Erythroblast (primary cell): ENCODE measurements around the gene KIF6.
"Not testable (repeated sequence)": the region's sequence is repeated elsewhere in the genome, so short reads cannot be mapped to it uniquely, and the experiment has no call there.

Source experiments
- DNase-seq, 2 experiments: peaks; one replicate each; lab custom pipeline; 2025; lab: John Stamatoyannopoulos, UW
- GATA1 ChIP-seq: IDR thresholded peaks from 2 replicates; pipeline ENCODE4 v1.6.1; 2011; ENCODE audit warnings: low read depth, mild to moderate bottlenecking, control low read depth, low read length, moderate library complexity
- POLR2A ChIP-seq: IDR thresholded peaks from 2 replicates; pipeline ENCODE4 v1.6.1; 2011; ENCODE audit warnings: mild to moderate bottlenecking, low read length

Gene KIF6

GRCh38 chr6:39300739-39301138 lies 424.5 kb downstream of the KIF6 start:
- no peak for TF ChIP-seq GATA1
- TF ChIP-seq POLR2A, result no peak

DNA sequence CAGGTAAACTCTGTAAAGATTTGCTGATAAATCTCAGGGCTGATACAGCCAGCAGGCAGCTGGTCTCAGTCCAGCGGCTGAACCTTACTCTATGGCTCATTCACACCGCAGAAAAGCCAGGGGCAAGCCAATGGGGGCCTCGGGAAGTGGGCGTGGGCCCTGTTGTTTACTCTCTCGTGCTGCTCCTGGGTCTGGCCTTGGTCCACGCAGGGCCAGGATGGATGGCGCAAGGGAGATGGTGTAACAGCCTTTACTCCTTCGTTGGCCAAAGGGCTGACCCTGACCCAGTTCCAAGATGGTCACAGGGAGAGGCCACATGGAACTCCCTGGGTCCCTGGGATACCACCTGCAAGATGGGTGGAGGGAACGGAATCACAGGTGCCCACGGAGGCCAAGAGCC lies 427.1 kb downstream of the KIF6 start:
- TF ChIP-seq POLR2A (no peak), GATA1 (no peak)
- no peak for DNase-seq

More at GRCh38 chr6:39300739-39301138, 424.5 kb downstream of the KIF6 start:
- no peak for DNase-seq

DNA sequence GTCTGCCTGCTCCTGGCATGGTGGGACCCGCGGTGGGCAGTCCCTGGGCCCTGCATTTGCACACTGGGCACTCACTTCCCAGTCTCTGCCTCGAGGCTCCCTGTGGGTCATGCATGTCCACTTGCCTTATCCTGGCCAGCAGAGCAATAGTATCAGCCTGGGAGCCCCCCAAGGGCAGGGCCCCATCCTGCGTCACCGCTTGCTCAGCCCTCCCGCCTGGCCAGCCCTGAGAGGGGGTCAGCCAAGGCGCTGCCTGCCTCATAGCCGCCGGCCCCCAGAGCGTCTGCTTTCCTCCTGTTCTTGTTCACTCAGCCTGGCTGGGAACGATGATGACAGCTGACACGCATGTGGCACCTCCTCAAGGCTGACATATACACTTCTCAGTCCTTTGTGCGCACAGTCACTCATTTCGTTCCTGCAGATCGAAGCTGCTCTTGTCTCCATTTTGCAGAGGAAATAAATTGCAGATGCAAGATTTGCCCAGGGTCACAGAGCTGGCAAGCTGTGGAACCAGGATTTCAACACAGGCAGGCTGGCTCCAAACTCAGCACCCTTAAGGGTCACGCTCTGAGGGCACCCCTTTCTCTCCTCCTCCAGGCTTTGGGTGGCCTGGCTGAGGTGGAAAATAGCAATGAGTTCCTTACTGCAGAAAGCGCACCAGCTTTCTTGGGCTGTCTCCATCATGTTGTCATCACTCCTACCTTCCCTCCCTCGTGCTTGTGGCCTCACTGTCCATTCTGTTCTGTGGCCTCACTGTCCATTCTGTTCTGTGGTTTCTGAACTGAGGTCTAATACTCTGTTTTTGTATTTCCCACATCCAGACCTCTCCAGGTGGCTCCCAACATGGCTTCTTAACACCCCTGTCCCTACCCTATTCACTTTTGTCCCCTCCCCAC lies 428.2 kb downstream of the KIF6 start:
- DNase-seq, result no peak
- no peak for TF ChIP-seq GATA1
- TF ChIP-seq POLR2A, result no peak

DNA sequence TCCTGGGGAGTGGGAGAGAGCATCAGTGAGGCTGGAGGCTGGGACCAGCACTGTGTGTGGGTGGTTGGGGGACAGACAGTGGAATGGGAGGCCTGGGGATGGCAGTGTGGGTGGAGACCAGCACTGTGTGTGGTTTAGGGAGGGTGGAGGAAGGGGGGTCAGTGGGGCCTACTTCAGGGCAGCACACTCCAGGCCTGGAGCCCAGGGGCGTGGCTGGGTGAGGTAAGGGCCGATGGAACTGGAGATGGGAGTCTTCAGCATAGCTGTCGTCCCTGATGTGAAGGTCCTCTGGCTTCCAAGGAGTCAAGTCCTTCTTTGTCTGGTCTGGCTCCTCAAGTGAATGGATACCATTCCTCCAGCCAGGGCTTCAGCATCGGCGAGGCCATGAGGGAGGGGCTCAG lies 429.6 kb downstream of the KIF6 start:
- DNase-seq, result no peak
- no peak for TF ChIP-seq GATA1
- TF ChIP-seq POLR2A, result no peak

GRCh38 chr6:39294899-39295298 lies 430.3 kb downstream of the KIF6 start:
- DNase-seq, result no peak
- TF ChIP-seq POLR2A (no peak), GATA1 (no peak)

DNA sequence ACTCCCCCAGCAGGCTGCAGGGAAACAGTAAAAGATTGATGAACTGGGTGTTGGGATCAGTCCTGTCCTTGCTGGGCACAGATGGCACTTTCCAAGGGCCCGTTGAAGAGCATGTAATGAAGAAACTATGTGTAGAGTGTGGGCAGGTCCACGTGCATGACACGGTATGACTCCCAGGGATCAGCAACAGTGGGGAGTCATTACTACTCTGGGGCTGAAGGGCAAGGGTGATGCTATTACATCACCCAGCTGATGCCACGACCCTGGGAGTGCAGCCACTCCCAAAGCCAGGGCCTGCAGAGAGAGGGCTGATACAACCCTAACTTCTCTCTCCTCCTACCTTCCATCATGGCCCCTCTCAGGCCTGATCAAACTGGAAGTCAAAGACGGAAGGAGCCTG lies 431.1 kb downstream of the KIF6 start:
- DNase-seq, result peak in 1 of 2 experiments; percentile 4
- TF ChIP-seq POLR2A (no peak), GATA1 (no peak)

DNA sequence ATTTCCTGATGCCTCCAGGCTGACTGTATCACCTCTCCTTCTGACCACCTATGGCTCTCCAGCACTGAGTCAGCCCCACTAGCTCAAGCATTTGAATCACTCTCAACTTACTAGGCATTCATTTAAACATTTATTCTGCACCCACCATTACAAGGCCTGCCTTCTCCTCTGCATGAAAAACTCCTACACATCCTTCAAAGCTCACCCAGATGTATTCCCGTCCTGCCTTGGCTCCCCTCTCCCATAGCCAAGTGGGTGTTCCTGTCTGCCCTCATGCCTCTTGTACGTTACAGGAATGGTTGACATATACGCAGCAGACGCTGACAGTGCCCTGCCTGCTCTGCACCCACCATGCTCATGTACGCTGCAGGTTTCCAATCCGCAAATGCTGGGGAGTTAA lies 432.6 kb downstream of the KIF6 start:
- TF ChIP-seq POLR2A (no peak), GATA1 (no peak)
- no peak for DNase-seq

- TF ChIP-seq POLR2A (no peak), GATA1 (no peak)
- DNase-seq, result no peak
These were observed 435.7 kb downstream of the KIF6 start for GRCh38 chr6:39289490-39289889.

DNA sequence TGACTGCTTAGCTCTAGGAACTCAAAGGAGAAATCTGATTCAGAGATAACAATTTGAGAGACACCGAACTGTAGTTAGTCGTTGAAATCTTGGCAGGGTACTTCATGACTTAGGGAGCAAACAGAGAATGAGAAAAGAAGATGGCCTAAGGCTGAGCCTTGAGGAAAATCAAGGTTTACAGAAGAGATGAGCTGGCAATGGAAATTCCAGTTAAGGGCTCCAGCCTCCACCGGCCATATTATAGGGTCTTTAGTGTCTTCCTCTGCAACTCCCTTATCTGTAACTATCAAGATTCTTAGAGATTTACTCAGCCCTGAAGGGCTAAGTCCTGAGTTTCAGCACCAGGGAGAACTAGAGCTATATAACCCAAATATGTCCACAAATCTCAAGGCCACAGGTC lies 437.6 kb downstream of the KIF6 start:
- TF ChIP-seq POLR2A, result no peak
- no peak for DNase-seq

- DNase-seq, result not testable (repeated sequence)
These were observed 438.6 kb downstream of the KIF6 start for GRCh38 chr6:39286596-39286995.

GRCh38 chr6:39282774-39283173 lies 442.4 kb downstream of the KIF6 start:
- DNase-seq, result no peak
- TF ChIP-seq POLR2A, result no peak
- TF ChIP-seq GATA1, result no peak

GRCh38 chr6:39281312-39281980 lies 443.8 kb downstream of the KIF6 start:
- no peak for TF ChIP-seq GATA1
- DNase-seq, result no peak

GRCh38 chr6:39280247-39280731 lies 444.9 kb downstream of the KIF6 start:
- TF ChIP-seq GATA1, result no peak
- TF ChIP-seq POLR2A, result no peak

More at GRCh38 chr6:39280247-39280731, 444.9 kb downstream of the KIF6 start:
- no peak for DNase-seq
